Measurements from ENCODE around the gene STRADB. TPM values are rescaled to one million over a fixed set of nuclear protein-coding genes. Genes with fewer than 3 reads are reported as not detected.

Gene STRADB
- total RNA-seq, 2 experiments from 2014 or later, result 25.5 to 25.9 TPM

DNA sequence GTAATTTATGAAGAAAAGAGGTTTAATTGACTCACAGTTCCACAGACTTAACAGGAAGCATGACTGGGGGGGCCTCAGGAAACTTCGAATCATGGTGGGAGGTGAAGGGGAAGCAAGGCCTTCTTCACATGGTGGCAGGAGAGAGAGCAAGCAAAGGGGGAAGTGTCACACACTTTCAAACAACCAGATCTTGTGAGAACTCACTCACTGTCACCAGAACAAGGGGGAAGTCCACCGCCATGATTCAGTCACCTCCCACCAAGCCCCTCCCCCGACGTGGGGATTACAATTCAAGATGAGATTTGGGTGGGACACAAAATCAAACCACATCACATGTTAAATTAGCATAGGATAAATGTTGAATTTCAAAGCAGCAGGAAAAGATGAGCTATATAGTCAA, 56.2 kb downstream of the STRADB start:
- Mint-ChIP-seq H3K9me3 (peaks cover 16% of the 10 kb centered on the region), H3K36me3 (ENCODE audit: low read depth) (peaks cover 14% of the 10 kb centered on the region), H3K4me3 (no peak overlapping the region), H3K27me3 (no peaks in the 10 kb centered on the region), H3K4me1 (ENCODE audit: low read depth) (peaks cover 7% of the 10 kb centered on the region), H3K27ac (no peak overlapping the region)
- CTCF ChIA-PET, result interaction anchor here (0.8 kb wide), 1 partner anchor 94 kb away, joined by 3 read pairs; no protein-coding TSS in a partner anchor
- ATAC-seq, result peak; percentile 37
- TF ChIP-seq, protein P1, sequence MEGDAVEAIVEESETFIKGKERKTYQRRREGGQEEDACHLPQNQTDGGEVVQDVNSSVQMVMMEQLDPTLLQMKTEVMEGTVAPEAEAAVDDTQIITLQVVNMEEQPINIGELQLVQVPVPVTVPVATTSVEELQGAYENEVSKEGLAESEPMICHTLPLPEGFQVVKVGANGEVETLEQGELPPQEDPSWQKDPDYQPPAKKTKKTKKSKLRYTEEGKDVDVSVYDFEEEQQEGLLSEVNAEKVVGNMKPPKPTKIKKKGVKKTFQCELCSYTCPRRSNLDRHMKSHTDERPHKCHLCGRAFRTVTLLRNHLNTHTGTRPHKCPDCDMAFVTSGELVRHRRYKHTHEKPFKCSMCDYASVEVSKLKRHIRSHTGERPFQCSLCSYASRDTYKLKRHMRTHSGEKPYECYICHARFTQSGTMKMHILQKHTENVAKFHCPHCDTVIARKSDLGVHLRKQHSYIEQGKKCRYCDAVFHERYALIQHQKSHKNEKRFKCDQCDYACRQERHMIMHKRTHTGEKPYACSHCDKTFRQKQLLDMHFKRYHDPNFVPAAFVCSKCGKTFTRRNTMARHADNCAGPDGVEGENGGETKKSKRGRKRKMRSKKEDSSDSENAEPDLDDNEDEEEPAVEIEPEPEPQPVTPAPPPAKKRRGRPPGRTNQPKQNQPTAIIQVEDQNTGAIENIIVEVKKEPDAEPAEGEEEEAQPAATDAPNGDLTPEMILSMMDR (IDR thresholded peaks at IDR 0.05), result no peak
- POLR2A ChIA-PET, result no interaction called here
- DNase-seq, result peak; percentile 42
- intact Hi-C loops (cut with micrococcal nuclease), result no loop called here

DNA sequence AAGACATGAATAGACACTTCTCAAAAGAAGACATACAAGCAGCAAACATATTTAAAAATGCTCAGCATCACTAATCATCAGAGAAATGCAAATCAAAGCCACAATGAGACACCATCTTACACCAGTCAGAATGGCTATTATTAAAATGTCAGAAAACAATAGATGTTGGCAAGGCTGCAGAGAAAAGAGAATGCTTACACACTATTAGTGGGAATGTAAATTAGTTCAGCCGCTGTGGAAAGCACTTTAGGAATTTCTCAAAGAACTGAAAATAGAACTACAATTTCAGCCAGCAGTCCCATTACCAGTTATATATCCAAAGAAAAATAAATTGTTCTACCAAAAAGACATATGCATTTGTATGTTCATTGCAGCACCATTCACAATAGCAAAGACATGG, 61.7 kb downstream of the STRADB start:
- ATAC-seq (no peak), DNase-seq (no peak)
- CTCF ChIA-PET, result no interaction called here
- H3K4me1 Mint-ChIP-seq (ENCODE audit: low read depth), result no peaks in the 10 kb centered on the region
- H3K27me3 Mint-ChIP-seq, result no peaks in the 10 kb centered on the region
- POLR2A ChIA-PET, result no interaction called here
- H3K4me3 Mint-ChIP-seq, result no peak overlapping the region
- no peaks in the 10 kb centered on the region for H3K9me3 Mint-ChIP-seq
- H3K36me3 Mint-ChIP-seq (ENCODE audit: low read depth), result no peaks in the 10 kb centered on the region
- H3K27ac Mint-ChIP-seq, result no peak overlapping the region
- TF ChIP-seq, protein P1 (IDR thresholded peaks at IDR 0.05), result no peak
- intact Hi-C loops (cut with micrococcal nuclease), result no loop called here

DNA sequence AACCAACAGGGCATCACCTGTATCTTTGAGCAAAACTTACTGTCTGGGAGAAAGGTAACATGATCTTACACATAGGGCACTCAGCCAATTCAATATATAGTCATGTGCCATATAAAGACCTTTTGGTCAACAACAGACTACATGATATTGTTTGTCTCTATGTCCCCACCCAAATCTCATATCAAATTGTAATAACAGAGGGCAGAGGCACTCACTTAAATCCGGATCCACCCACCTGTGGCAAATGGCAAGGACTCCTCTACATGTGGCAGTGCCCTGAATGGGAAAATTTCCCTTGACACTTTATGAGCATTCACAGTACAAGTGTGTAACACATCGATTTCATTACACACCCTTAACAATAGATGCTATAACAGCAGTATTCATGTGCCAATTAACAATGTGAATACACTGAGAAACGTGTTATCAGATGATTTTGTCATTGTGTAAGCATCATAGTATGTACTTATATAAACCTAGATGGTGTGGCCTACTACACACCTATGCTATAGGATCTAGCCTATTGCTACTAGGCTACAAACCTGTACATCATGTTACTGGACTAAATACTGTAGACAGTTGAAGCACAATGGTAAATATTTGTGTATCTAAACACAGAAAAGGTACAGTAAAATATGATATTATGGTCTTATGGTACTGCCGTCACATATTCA, 64.2 kb downstream of the STRADB start:
- Mint-ChIP-seq H3K4me3 (no peak overlapping the region), H3K27me3 (no peaks in the 10 kb centered on the region), H3K36me3 (ENCODE audit: low read depth) (no peaks in the 10 kb centered on the region), H3K27ac (no peak overlapping the region), H3K4me1 (ENCODE audit: low read depth) (no peaks in the 10 kb centered on the region), H3K9me3 (peaks cover 9% of the 10 kb centered on the region)
- POLR2A ChIA-PET, result no interaction called here
- no peak for ATAC-seq
- no peak for DNase-seq
- CTCF ChIA-PET, result no interaction called here
- intact Hi-C loops (cut with micrococcal nuclease), result no loop called here
- TF ChIP-seq, protein P1 (IDR thresholded peaks at IDR 0.05), result no peak

DNA sequence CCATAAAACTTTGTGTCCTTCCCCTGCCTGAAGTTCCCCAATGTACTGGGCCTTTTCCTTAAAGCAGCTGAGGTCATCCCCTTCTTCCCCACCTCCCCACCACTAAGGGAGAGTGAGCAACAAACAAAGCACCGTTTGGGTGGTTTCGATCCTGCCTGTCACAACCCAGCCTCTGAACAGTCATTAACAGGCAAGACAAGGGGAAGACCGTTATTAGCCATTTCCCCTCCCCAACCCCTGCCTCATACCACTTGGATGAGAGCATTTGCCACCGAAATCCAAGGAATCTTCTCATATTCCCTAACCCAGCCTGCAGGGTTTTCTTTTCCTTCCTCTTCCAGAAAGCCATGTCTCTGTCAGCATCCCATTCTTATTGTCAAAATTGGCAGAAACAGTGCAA, 65.6 kb downstream of the STRADB start:
- ChIA-PET CTCF (interaction anchor here (1.0 kb wide), 1 partner anchor 11 kb away, joined by 3 read pairs; no protein-coding TSS in a partner anchor), POLR2A (interaction anchor here (1.1 kb wide), 1 partner anchor 10 kb away, joined by 3 read pairs; no protein-coding TSS in a partner anchor)
- no peaks in the 10 kb centered on the region for H3K27me3 Mint-ChIP-seq
- ATAC-seq (no peak), DNase-seq (no peak)
- intact Hi-C loops (cut with micrococcal nuclease), result no loop called here
- no peak overlapping the region for H3K27ac Mint-ChIP-seq
- H3K4me1 Mint-ChIP-seq (ENCODE audit: low read depth), result no peaks in the 10 kb centered on the region
- H3K4me3 Mint-ChIP-seq, result no peak overlapping the region
- TF ChIP-seq, protein P1 (IDR thresholded peaks at IDR 0.05), result no peak
- peaks cover 3% of the 10 kb centered on the region for H3K36me3 Mint-ChIP-seq (ENCODE audit: low read depth)
- peaks cover 12% of the 10 kb centered on the region for H3K9me3 Mint-ChIP-seq

DNA sequence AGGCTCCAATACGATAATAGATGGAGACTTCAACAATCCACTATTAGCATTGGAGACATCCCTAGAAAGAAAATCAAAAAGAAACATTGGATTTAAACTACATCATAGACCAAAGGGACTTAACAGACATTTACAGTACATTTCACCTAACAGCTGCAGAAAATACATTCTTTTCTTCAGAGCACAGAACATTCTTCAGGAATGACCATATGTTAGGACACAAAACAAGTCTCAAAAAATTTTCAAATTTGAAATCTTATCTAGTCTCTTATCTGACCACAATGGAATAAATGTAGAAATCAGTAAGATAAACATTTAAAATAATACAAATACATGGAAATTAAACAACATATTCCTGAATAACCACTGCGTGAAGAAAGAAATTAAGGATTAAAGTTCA, 68.7 kb downstream of the STRADB start:
- peaks cover 29% of the 10 kb centered on the region for H3K9me3 Mint-ChIP-seq
- peaks cover 12% of the 10 kb centered on the region for H3K36me3 Mint-ChIP-seq (ENCODE audit: low read depth)

More for the DNA sequence above, 68.7 kb downstream of the STRADB start:
- H3K4me1 Mint-ChIP-seq (ENCODE audit: low read depth), result peaks cover 10% of the 10 kb centered on the region
- CTCF ChIA-PET, result no interaction called here
- TF ChIP-seq, protein P1 (IDR thresholded peaks at IDR 0.05), result no peak
- intact Hi-C loops (cut with micrococcal nuclease), result no loop called here
- H3K27ac Mint-ChIP-seq, result no peak overlapping the region
- DNase-seq (no peak), ATAC-seq (no peak)
- POLR2A ChIA-PET, result no interaction called here
- H3K27me3 Mint-ChIP-seq, result no peaks in the 10 kb centered on the region
- no peak overlapping the region for H3K4me3 Mint-ChIP-seq
